Breast epithelium (tissue), 3 donors: Measurements from ENCODE around the gene NAV1.

Experiments used
- CTCF ChIP-seq, 3 donors: fragments of 450-650 bp; IDR thresholded peaks; one replicate each; pipeline ENCODE4 v1.5.1; 2016 to 2017; ENCODE audit warnings: antibody characterized with exemption in 3 of 3, mild to moderate bottlenecking in 3 of 3, moderate library complexity in 3 of 3
- POLR2AphosphoS5 ChIP-seq, 3 donors: sonication (generic); formaldehyde crosslinking; IDR thresholded peaks; one replicate each; pipeline ENCODE4 v1.6.1; 2017; ENCODE audit warnings: antibody characterized with exemption in 3 of 3

GRCh38 chr1:201536558-201536957, 2.4 kb upstream of the NAV1 start:
- TF ChIP-seq CTCF (IDR thresholded peaks at IDR 0.05) (no peak), POLR2AphosphoS5 (IDR thresholded peaks at IDR 0.05) (no peak)
